Body of pancreas (tissue), 4 donors: ENCODE data around the gene ZNF689. TPM values are rescaled to one million over a fixed set of nuclear protein-coding genes. Genes with fewer than 3 reads are reported as not detected.
"Not testable (repeated sequence)": the region's sequence is repeated elsewhere in the genome, so short reads cannot be mapped to it uniquely, and the experiment has no call there.

Source experiments
- ATAC-seq: fragments of 150-250 bp; one replicate; pipeline ENCODE4 v1.9.1; 2016
- DNase-seq, 4 donors: peaks; one replicate each; pipeline ENCODE4 v3.0.0-alpha.2; 2019
- H3K27ac ChIP-seq, 4 donors: fragments of 200-600 bp; sonication (generic); 1 replicate in 3 of 4; 2 replicates in 1 of 4; pipeline versions ENCODE4 v1.5.1 to v1.6.1; 2016 to 2019; ENCODE audit warnings: mild to moderate bottlenecking in 1 of 4, mixed read lengths in 1 of 4, moderate library complexity in 1 of 4
- H3K27me3 ChIP-seq, 2 donors: fragments of 200-600 bp; sonication (generic); one replicate each; pipeline ENCODE4 v1.6.0; 2016; ENCODE audit warnings: mild to moderate bottlenecking in 1 of 2
- H3K36me3 ChIP-seq, 2 donors: fragments of 200-600 bp; sonication (generic); replicated peaks in 1 of 2; 2 replicates each; pipeline ENCODE4 v1.5.1; 2016; ENCODE audit warnings: low read depth in 2 of 2; ENCODE audit not compliant: insufficient read depth in 1 of 2
- H3K4me1 ChIP-seq: fragments of 200-600 bp; sonication (generic); one replicate; pipeline ENCODE4 v1.6.0; 2016
- H3K4me3 ChIP-seq, 2 donors: fragments of 200-600 bp; sonication (generic); 1 replicate in 1 of 2; 2 replicates in 1 of 2; pipeline ENCODE4 v1.5.1; 2016 to 2019
- H3K9me3 ChIP-seq, 3 donors: fragments of 200-600 bp; sonication (generic); 1 replicate in 2 of 3; 2 replicates in 1 of 3; pipeline ENCODE4 v1.5.1; 2016
- POLR2A ChIP-seq, 3 donors: fragments of 450-650 bp; IDR thresholded peaks; one replicate each; pipeline ENCODE4 v1.6.1; 2016; ENCODE audit warnings: antibody characterized with exemption in 3 of 3, mild to moderate bottlenecking in 2 of 3
- whole genome bisulfite sequencing, 2 donors: methylation state at CpG; one replicate each; pipeline ENCODE4 v1.1.5; 2017; 5-methylcytosine and 5-hydroxymethylcytosine counted together
- intact Hi-C: fragments of 100-400 bp; cut with DNase I; formaldehyde crosslinking; loops from one replicate; pipeline ENCODE4 v1.15.1; 2023
- total RNA-seq, 2 donors: library from RNA; depleted of rRNA; stranded (reverse); fragments of >200 nt; gene quantifications; one replicate each; pipeline ENCODE4 v1.1.0, GENCODE V29; 2016
- TF ChIP-seq, protein P1 (sequence below), 7 experiments: fragments of 450-650 bp in 4 of 7; fragments of 200-600 bp in 3 of 7; sonication (generic) in 3 of 7; IDR thresholded peaks; one replicate each; pipeline ENCODE4 v1.5.1; 2016 to 2019; ENCODE audit warnings: antibody characterized with exemption in 7 of 7

Gene ZNF689
- total RNA-seq, 2 donors from 2014 or later = 4.6 to 7.0 TPM

- Histone ChIP-seq H3K4me3 (no peak overlapping the region), H3K27ac (no peak overlapping the region), H3K27me3 (no peaks in the 10 kb centered on the region), H3K9me3 (no peaks in the 10 kb centered on the region), H3K4me1 (peaks cover 19% of the 10 kb centered on the region), H3K36me3 (no peaks in the 10 kb centered on the region)
- TF ChIP-seq, protein P1, sequence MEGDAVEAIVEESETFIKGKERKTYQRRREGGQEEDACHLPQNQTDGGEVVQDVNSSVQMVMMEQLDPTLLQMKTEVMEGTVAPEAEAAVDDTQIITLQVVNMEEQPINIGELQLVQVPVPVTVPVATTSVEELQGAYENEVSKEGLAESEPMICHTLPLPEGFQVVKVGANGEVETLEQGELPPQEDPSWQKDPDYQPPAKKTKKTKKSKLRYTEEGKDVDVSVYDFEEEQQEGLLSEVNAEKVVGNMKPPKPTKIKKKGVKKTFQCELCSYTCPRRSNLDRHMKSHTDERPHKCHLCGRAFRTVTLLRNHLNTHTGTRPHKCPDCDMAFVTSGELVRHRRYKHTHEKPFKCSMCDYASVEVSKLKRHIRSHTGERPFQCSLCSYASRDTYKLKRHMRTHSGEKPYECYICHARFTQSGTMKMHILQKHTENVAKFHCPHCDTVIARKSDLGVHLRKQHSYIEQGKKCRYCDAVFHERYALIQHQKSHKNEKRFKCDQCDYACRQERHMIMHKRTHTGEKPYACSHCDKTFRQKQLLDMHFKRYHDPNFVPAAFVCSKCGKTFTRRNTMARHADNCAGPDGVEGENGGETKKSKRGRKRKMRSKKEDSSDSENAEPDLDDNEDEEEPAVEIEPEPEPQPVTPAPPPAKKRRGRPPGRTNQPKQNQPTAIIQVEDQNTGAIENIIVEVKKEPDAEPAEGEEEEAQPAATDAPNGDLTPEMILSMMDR (IDR thresholded peaks at IDR 0.05) = peak in 4 of 7 experiments; percentile 11 to 21 (median 20)
- TF ChIP-seq POLR2A (IDR thresholded peaks at IDR 0.05) = no peak
- intact Hi-C loops = no loop called here
- no peak for DNase-seq
- ATAC-seq = no peak
- 0 to 14% methylated on average over 1 of the region's 1 CpG for WGBS, 2 donors
Observed at GRCh38 chr16:30637944-30638343, 27.8 kb upstream of the ZNF689 start.

DNA sequence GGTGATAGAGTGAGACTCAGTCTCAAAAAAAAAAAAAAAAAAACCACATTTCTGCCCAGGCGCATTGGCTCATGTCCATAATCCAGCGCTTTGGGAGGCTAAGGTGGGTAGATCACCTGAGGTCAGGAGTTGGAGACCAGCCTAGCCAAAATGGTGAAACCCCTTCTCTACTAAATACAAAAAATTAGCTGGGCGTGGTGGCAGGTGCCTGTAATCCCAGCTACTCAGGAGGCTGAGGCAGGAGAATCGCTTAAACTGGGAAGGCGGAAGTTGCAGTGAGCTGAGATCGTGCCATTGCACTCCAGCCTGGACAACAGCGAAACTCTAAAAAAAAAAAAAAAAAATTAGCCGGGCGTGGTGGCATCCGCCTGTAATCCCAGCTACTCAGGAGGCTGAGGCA lies 26.9 kb upstream of the ZNF689 start:
- intact Hi-C loops, H3K27me3 ChIP-seq, H3K9me3 ChIP-seq, DNase-seq, H3K27ac ChIP-seq, ATAC-seq, H3K4me3 ChIP-seq, H3K36me3 ChIP-seq: not testable (repeated sequence)
- H3K4me1 ChIP-seq = peaks cover 19% of the 10 kb centered on the region
- 95 to 96% methylated on average over 10 of the region's 10 CpGs for WGBS, 2 donors

DNA sequence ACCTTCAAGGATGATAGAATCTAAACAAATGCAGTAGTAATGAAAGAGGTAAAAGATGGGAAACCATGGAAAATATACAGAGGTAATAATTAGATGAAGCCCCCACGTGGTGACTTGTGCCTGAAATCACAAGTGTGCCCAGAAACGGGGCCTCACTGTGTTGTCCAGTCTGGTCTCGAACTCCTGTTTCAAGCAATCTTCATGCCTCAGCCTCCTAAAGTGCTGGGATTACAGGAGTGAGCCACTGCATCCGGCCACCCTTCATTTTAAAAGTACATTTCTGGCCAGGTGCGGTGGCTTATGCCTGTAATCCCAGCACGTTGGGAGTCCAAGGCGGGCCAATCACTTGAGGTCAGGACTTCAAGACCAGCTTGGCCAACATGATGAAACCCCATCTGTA lies 26.4 kb upstream of the ZNF689 start:
- no peak for ATAC-seq
- no peak for DNase-seq
- Histone ChIP-seq H3K4me3 (no peak overlapping the region), H3K9me3 (no peaks in the 10 kb centered on the region), H3K4me1 (peaks cover 19% of the 10 kb centered on the region), H3K27me3 (no peaks in the 10 kb centered on the region), H3K27ac (no peak overlapping the region), H3K36me3 (no peaks in the 10 kb centered on the region)
- 90 to 96% methylated on average over 7 of the region's 7 CpGs for WGBS, 2 donors
- intact Hi-C loops = no loop called here
- TF ChIP-seq, protein P1 (IDR thresholded peaks at IDR 0.05) = no peak
- no peak for TF ChIP-seq POLR2A (IDR thresholded peaks at IDR 0.05)

DNA sequence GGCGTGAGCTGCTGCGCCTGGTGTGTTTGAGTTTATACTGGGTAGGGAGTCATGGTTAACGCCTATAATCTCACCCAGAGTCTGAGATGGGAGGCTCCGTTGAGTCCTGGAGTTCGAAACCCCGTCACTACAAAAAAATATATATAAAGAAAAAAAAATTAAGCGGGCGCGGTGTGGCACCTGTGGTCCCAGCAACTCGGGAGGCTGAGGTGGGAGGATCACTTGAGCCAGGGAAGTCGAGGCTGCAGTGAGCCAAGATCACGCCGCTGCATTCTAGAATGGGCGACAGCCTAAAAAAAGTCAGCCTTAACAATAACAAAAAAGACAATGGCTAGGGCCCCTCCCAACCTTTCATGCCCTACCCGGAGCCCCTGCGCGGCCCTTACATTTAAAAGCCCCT lies 23.3 kb upstream of the ZNF689 start:
- no peak for ATAC-seq
- no peaks in the 10 kb centered on the region for H3K9me3 ChIP-seq
- peak overlapping the region in 1 of 2 donors; percentile 4 for H3K4me3 ChIP-seq
- intact Hi-C loops = no loop called here
- TF ChIP-seq, protein P1 (IDR thresholded peaks at IDR 0.05) = no peak
- no peak for TF ChIP-seq POLR2A (IDR thresholded peaks at IDR 0.05)
- peak overlapping the region in 3 of 4 donors; percentile 80 to 93 (median 91) for H3K27ac ChIP-seq
- WGBS, 2 donors = 87 to 89% methylated on average over 17 of the region's 17 CpGs
- H3K36me3 ChIP-seq = no peaks in the 10 kb centered on the region
- H3K27me3 ChIP-seq = no peaks in the 10 kb centered on the region
- no peak for DNase-seq
- H3K4me1 ChIP-seq = peaks cover 14% of the 10 kb centered on the region

- intact Hi-C loops, H3K27ac ChIP-seq: not testable (repeated sequence)
Observed at GRCh38 chr16:30632454-30632853, 22.3 kb upstream of the ZNF689 start.

More at GRCh38 chr16:30632454-30632853, 22.3 kb upstream of the ZNF689 start:
- not testable (repeated sequence) for H3K27me3 ChIP-seq, H3K9me3 ChIP-seq, DNase-seq, ATAC-seq, H3K4me3 ChIP-seq, H3K36me3 ChIP-seq
- peaks cover 14% of the 10 kb centered on the region for H3K4me1 ChIP-seq
- 80 to 92% methylated on average over 7 of the region's 7 CpGs for WGBS, 2 donors
